GM12874 (cell line): ENCODE results near the gene CEACAM18.

Experiments
- CTCF ChIP-seq: IDR thresholded peaks from 2 replicates; pipeline ENCODE4 v1.5.1; 2011; ENCODE audit warnings: low read depth, mild to moderate bottlenecking, control low read depth, low read length, moderate library complexity; ENCODE audit not compliant: insufficient read depth

The CEACAM18 gene

GRCh38 chr19:51466723-51467122 lies 11.6 kb upstream of the CEACAM18 start:
- TF ChIP-seq CTCF: no peak

GRCh38 chr19:51467864-51468544 lies 10.3 kb upstream of the CEACAM18 start:
- no peak for TF ChIP-seq CTCF

GRCh38 chr19:51468545-51468920 lies 9.8 kb upstream of the CEACAM18 start:
- TF ChIP-seq CTCF: no peak

- no peak for TF ChIP-seq CTCF
Observed at GRCh38 chr19:51469162-51469561, 9.2 kb upstream of the CEACAM18 start.

GRCh38 chr19:51469629-51470028 lies 8.7 kb upstream of the CEACAM18 start:
- TF ChIP-seq CTCF: no peak

GRCh38 chr19:51470966-51471365 lies 7.4 kb upstream of the CEACAM18 start:
- no peak for TF ChIP-seq CTCF

- no peak for TF ChIP-seq CTCF
Observed at GRCh38 chr19:51471527-51471926, 6.8 kb upstream of the CEACAM18 start.
